NCI-H2196 treated with DMSO at 0.1 percent for 48 hours (cell line): Measurements from ENCODE around the gene DOCK4.

Experiments used
- DNase-seq: peaks from one replicate; lab custom pipeline; 2025; ENCODE audit not compliant: unreplicated experiment; lab: John Stamatoyannopoulos, UW

Gene DOCK4

DNA sequence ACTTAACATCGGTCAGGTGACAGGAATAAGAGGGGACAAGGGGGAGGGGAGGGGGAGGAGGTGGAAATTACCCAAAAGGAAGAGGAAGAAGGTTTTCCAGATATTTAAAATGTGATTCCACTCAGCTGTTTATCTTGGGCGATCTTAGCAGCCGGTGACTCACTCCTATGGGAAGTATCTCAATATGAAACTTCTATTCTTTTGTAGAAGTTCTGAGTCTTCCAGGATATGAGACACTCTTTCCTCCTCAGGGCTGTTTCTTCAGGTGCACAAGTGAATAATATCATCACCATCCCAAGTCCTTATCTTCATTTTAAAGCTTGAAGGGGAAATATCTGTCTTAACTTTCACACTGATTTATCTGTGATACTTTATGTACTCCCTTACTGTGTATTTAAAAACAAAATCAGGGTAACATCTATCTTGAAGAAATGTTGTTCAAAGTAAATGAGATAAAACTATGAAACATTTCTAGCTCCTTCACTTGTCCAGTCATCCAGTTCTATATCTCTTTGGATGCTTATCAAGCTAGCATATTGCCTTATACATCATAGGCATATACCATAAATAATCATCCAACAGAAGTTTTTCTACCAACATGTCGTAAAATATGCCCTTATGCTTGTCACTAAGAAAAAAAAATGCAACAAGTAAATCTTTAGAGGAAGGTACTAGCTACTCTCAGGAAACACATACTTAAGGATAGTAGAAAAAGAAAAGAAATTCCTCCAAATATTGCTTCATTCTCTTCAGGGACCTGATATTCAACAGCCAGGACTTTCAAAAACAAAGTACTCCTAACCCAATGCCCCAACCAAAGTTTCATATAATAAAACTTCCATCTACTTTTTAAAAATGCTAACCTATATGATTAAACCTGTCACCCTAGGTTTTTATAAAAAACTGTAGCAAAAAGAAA lies 13.7 kb downstream of the DOCK4 start:
- no peak for DNase-seq

DNA sequence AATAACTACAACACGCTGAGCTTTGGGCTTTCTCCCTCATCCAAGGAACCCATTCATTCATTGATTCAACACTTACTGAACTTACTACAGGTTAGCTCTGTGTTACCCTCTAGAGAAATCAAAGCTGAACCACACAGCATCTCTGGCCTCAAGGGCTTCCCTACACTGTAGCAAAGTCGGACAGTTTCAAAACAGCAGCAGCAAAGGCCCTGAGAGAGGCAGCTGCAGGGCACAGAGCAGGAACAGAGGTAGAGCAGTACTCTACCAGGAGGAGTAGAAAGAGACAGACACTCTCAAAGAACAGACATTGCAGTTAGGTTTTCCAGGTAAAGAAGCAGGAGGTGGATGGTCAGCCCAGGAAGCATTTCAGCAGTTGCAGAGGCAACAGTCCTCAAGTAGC lies 16.1 kb downstream of the DOCK4 start:
- DNase-seq, result no peak

DNA sequence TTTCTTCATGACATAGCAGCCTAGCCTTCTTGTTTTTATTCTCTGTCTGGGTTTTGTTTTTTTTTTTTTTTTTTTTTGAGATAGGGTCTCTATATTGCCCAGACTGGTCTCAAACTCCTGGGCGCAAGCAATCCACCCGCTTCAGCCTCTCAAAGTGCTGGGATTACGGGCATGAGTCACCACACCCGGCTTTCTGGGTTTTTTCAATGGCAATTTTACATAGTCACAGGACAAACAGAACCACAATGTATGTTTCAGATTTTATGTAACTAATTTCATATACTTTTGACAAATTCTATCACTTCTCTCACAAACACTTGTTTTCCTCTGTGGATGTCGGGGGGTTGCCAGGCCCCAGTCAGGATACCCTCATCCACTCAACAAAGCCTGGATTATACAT lies 16.5 kb downstream of the DOCK4 start:
- no peak for DNase-seq

DNA sequence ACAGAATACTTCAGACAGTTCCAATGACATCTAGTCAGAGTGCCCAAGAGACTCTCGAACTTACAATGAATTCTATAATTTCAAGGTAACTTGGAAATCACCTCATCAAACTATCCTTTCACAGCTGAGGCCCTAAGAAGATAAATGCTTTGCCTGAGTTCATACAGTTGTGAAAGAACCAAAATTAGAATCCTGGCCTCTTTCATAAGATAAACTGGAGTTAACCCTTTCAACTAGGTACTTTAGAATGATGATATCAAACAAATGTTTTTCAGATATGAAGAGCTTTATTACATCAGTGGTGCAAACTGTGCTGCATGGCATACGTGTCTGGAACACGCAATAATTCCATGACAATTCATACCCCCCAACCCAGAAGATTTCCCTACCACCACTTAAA lies 17.9 kb downstream of the DOCK4 start:
- no peak for DNase-seq

DNA sequence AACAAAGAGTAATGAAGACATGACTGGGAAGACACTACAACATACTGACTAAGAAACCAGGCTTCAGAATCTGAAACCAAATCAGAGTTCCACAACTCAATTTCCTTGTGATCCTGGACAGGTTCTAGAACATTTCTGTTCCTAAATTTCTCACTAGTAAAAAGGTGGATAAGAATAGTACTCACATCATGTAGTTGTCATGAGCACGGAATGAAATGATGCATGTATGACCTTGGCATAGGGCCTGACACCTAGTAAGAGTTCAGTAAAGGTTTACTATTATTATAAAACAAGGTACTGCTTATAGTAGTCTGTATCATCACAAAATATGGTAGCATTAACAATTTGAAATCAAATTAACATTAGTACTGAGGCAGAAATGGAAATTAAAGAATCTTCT lies 19.9 kb downstream of the DOCK4 start:
- DNase-seq, result no peak

DNA sequence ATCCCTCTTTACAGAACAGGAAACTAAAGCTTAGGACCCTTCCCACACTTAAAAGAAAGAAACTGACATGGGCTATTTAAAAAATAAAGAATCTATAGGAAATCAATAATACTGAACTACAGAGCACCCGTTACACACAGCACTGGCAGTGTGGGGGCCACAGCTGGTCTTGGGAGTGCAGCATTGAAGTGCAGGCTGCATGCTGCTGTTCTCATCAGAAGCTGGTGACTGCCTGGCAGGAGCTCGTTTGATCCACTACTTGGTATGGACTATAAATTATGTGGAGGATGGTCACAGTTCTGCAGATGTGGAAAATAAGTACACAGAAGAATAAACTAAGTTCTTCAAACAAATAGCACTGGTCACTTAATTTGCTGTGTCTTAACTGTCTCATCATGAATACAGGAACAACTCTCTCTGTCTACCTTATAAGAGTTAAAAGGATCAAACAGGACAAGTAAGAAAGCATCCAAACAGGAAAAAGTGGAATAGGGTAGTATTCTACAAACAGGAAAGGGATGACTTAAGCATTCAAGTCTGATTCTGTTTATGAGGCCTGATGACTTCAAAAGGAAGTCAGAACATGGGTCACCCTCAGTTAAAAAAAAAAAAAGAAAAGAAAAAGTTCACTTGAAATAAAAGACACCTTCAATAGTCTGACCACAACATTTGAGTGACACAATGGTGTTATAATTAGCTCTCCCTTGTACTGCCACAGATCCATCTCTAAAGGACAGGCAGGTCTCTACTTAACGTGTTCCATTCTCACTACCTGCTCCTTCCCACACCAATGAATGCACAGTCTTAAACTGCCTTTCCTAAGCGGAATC lies 21.0 kb downstream of the DOCK4 start:
- DNase-seq, result no peak

DNA sequence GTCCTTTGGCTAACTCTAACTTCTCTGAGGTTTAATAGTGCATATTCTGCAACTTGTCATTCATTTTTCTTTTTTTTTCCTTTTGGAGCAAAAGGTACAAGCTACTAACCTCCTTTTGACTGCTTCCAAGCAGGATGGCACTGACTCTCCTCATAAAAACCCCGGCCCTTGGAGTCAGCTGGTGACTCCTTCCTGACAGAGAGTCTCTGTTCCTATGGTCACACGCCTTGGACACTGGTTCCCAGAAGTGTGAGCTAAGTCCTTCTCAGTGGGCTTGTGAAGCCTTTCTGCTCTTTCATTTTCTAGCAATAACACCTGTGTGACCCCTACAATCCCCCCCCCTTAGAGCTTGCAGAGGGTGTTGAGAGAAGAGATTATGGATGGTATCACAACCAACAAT lies 21.7 kb downstream of the DOCK4 start:
- DNase-seq, result no peak

DNA sequence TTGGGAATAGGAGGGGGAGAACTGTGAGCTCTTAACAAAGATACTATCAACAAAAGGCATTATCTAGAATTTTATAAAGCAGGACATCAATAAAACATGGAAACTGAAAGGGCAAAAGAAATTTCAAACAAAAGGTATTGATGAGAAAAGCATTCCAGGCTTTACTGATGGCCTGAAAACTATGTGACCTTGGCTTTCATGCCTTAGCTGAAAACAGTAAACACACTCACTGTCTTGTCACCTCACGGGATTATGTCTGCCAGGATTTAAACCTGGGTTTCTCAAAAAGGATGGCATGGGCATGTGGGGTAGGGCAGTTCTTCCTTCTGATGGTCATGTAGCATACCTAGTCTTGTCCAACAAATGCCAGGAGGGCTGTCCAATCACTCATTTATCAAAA lies 22.9 kb downstream of the DOCK4 start:
- DNase-seq, result no peak

DNA sequence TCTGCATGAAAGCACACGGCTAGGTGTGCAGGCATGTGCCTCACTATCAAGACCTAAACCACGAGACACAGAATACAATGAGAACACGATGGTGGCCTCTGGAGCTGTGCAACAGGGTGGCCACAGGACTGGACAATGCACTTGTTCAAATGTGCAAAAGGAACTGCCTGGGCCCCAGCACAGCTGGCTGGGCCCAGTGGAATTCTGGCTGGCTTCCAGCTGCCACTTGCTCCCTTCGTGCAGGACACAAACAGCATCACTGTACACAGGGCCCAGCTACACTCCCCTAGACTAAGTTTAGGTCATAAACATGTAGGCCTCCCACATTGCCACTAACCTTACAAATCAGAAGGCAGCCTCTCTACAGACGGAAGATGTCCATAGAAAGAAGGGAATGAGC lies 23.4 kb downstream of the DOCK4 start:
- no peak for DNase-seq

DNA sequence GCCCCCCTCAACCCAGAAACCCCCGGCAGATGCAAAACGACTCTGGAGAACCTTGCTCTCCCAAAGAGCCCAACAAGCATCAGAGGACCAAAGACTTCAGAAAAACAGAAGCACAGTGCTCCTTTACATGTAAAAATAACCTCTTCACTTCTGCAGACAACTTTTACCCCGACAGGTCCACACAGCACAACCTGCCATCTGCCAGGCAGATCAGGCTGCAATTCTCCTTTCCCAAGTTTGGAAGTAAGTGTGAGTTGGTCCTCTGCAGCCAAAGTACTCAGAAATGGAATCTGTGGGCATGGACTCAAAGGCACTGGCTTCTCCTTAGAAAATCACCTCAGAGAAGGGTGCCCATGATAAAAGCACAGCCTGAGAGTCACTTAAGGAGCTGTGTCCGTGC lies 26.0 kb downstream of the DOCK4 start:
- no peak for DNase-seq

DNA sequence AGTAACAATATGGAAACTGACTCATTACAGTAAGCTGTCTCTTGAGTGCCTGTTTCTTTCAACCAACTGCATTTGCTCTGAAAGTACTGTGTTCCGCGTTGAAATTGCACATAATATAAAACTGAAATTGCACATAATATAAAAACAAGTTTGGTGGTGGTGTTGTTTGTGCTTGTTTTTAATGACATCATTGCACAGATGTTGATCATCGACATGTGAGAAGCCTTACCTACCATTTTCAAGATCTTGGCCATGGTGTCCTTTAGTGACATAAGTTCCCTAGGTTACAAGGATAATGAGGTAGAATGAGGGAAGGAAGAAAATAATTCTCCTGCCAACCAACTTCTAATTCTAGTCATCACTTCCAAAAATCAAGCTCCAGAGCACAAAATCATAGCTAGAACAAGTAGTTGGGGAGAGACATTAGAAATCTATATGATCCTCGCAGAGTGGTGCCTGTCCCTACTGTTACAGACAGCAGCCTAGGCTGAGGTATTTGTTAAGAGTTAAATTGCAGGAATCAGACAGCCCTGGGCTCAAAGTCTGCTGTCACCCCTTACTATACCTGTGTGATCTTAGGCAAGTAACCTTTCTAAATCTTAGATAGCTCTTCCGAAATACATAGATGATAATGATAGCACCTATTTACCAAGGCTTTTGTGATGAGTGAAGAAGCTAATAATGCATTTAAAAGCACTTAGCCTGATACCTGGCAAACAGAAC lies 29.3 kb downstream of the DOCK4 start:
- no peak for DNase-seq

DNA sequence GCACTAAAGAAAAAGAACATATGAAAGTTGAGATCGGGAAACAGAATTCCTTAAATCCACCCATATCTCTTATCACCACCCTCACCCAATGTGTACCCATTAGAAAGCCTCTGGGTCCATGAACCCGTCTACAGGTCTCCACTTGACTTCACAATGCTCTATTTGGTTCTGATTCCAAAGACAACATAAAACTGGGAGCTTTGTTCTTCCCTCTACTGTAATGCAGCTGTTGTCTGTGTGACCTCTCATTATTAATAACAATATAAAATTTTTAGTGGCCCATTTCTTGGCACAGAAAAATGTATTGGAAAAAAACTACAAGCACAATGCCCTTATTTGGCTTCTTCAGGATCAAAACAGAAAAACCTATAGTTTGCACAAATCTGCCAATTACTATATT lies 30.0 kb downstream of the DOCK4 start:
- no peak for DNase-seq

DNA sequence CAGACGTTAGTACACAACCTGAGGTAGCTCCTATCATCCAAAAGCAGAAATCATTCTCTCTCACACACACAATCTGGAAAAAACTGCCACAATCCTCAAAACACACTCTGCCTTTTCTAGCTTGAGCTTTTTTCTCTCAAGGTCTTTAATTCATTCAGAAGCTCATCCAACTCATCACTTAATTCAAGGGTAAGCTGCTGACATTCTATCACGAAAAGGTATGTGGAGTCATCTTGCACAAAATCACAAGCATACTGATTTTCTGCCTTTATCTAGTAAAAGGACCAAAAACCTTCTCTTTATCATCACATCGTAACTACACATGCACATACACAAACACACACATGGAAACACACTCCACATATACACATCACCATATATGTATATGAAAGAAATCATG lies 32.0 kb downstream of the DOCK4 start:
- DNase-seq, result no peak

DNA sequence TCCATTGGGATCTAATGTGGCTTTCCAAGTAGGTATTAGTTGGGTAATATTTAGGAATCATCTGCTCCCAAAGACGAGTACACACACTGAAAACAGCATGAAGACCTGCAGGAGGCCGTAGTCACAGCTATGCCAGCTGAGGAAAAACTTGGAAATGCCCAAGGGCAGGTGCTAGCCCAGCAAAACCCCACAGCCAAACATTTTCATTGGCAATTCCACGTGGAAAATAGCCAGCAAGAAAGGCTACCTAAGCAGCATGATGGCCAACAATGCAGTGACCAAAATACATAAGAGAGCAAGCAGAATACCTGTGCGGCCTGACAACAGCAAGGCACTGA lies 32.7 kb downstream of the DOCK4 start:
- no peak for DNase-seq

DNA sequence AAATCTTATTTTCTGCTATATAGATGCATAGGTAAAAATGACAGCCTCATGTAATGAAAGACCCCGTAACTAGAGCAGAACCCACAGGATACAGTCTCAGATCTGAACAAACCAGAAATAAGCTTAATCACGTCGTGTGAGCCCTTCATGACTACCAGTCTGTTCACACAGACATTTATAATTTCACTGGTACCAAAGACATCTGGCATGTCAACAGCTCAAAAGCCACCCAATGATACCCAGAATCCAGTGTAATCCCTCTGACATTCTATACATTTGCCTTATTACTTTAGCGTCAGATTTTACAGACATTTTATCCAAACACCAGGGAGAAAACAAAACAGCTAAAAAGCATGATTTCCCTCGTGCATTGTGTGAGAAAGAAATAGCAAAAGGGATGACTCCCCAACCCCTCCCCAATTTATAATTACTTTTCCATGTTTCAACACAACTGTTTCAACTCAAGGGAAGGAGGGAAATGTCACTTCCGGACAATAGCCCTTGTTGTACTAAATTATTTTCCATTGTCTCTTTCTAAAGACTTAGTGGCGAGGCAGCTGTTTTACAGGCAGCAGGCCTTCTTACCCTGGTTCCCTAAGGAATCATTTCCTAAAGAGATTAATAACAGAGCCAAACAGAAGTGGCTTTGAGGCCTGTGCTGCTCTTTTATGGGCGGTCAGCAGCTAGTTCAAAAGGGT lies 33.2 kb downstream of the DOCK4 start:
- DNase-seq, result no peak

DNA sequence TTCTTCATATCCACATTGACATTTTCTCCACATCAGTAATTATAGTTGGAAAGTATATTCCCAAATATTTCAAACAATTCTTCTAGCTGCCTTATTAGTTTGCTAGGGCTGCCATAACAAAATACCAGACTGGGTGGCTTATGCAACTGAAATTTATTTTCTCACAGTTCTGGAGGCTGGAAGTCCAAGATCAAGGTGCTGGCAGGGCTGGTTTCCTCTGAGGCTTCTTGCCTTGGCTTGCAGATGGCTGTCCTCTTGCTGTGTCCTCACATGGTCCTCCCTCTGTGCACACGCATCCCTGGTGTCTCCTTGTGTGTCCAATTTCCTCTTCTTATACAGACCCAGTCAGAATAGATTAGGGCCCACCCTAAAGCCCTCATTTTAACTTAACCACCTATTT lies 34.5 kb downstream of the DOCK4 start:
- DNase-seq, result no peak

DNA sequence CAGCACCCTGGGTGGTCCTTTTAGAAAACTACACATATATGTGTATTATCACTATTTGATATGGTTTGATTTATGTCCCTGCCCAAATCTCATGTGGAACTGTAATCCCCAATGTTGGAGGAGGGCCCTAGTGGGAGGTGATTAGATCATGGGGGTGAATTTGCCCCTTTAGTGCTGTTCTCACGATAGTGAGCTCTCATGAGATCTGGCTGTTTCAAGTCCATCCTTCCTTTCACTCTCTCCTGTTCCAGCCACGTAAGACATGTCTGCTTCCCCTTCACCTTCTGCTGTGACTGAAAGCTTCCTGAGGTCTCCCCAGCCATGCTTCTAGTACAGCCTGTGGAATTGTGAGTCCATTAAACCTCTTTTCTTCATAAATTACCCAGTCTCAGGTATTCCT lies 37.3 kb downstream of the DOCK4 start:
- no peak for DNase-seq

DNA sequence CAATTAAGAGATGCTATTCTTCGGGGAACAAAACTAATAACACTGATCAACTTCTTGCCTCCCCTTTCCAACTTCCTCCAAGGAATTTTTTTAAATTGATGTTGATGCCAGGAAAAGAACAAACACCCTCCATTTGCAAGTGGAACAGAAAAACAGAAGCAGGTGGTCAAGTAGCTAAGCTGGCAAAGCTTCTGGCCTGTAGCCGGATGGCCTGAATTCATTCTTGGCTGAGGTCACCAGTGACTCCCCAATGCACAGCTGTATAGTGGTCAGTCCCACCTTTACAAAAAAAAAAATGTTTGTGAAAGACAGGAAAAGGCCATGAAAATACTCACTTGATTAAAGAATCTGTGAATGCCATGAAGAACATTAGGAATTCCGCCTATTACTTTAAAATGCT lies 39.1 kb downstream of the DOCK4 start:
- no peak for DNase-seq

DNA sequence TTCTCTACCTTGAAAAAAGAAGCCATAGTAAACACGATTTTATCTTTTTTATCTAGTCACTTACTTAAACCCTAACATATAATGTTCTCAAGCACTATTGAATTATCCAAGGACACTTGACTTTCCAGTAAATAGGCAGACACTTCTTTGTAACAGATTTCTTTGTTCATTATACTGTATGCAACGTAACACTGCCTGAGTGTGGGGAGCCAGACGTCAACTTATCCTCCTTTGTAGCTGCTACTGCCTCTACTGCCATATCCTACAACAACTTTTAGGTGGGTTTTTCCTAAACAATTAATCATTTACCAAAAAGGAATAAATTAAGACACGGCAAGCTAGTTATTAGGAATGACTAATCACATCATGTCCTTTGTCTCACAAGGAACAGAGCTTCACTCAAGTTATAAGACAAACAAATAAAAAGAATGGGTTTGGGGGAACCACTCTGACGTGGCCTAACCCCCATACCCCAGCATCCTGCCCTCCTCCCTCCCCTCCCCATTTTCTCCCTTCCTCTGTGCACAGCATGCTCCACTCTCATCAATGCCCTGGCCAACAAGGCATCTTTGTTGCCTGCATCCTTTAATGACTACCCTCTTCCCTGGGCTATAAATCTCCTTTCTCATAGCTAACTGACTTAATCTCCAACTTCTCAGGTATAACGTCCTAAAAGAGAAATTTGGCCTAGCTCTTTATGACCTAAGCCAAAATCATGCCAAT lies 43.3 kb downstream of the DOCK4 start:
- DNase-seq, result no peak

DNA sequence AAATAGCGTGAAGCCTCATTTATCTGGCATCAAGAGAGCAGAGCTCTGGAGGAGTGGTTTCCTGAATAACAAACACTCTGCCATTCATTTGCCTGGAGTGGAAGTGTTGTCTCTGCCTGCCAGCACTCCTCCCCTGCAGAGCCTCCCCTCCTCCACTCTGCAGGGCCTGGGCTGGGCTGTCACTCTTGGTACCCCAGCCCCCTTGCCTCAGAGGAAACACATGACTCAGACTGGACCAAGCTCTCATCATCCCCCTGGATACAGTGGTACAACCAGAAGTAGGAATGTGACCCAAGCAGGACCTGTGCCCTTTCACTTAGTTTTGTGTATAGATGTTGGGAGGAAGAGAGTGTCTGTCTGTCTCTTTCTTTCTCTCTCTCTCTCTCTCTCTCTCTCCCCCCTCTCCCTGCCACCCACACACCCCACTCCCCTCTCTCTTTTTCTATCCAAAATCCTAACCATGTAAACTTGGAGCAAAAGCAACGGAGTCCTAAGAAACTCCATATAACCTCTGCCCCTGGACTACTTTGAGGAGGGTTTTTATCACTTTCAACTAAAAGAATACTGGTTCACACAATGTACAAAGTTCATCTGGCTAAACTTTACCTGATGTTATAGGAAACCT lies 43.9 kb downstream of the DOCK4 start:
- DNase-seq, result no peak
